HFFc6 (cell line): ENCODE results near the gene METRN. TPM values are rescaled to one million over a fixed set of nuclear protein-coding genes. Genes with fewer than 3 reads are reported as not detected.

ENCODE experiments used
- DNase-seq: peaks from one replicate; pipeline ENCODE4 v3.0.0-alpha.2; 2018
- H3K27ac Mint-ChIP-seq: 2 replicates; pipeline ENCODE4 v1.8.0; 2020; ENCODE audit warnings: mild to moderate bottlenecking, mixed read lengths
- H3K27me3 Mint-ChIP-seq: 2 replicates; pipeline ENCODE4 v1.8.0; 2021; ENCODE audit warnings: mild to moderate bottlenecking, moderate library complexity, mixed read lengths; ENCODE audit not compliant: insufficient read depth
- H3K36me3 Mint-ChIP-seq: 2 replicates; pipeline ENCODE4 v1.8.0; 2021; ENCODE audit warnings: low read depth, mixed read lengths
- H3K4me1 Mint-ChIP-seq: 2 replicates; pipeline ENCODE4 v1.8.0; 2020; ENCODE audit warnings: low read depth, mixed read lengths
- H3K4me3 Mint-ChIP-seq: 2 replicates; pipeline ENCODE4 v1.8.0; 2020; ENCODE audit warnings: mild to moderate bottlenecking, moderate library complexity, mixed read lengths
- H3K9me3 Mint-ChIP-seq: 2 replicates; pipeline ENCODE4 v1.8.0; 2020; ENCODE audit warnings: mild to moderate bottlenecking, mixed read lengths
- CTCF ChIP-seq: fragments of 200-600 bp; sonication (generic); IDR thresholded peaks from 2 replicates; pipeline ENCODE4 v1.5.0; 2021; ENCODE audit warnings: antibody characterized with exemption, mild to moderate bottlenecking
- total RNA-seq, 6 experiments: library from RNA; stranded (reverse); fragmentation: NEBNext Ultra II Directional; extraction: Animal tissue kit (Norgen Biotek cat#: 25700); gene quantifications; 2 replicates in 1 of 6; 3 replicates in 5 of 6; pipeline ENCODE4 v1.2.3, GENCODE V29; 2021

METRN gene
- total RNA-seq, 6 experiments from 2014 or later: 61.5 to 103 (median 70.4) TPM

DNA sequence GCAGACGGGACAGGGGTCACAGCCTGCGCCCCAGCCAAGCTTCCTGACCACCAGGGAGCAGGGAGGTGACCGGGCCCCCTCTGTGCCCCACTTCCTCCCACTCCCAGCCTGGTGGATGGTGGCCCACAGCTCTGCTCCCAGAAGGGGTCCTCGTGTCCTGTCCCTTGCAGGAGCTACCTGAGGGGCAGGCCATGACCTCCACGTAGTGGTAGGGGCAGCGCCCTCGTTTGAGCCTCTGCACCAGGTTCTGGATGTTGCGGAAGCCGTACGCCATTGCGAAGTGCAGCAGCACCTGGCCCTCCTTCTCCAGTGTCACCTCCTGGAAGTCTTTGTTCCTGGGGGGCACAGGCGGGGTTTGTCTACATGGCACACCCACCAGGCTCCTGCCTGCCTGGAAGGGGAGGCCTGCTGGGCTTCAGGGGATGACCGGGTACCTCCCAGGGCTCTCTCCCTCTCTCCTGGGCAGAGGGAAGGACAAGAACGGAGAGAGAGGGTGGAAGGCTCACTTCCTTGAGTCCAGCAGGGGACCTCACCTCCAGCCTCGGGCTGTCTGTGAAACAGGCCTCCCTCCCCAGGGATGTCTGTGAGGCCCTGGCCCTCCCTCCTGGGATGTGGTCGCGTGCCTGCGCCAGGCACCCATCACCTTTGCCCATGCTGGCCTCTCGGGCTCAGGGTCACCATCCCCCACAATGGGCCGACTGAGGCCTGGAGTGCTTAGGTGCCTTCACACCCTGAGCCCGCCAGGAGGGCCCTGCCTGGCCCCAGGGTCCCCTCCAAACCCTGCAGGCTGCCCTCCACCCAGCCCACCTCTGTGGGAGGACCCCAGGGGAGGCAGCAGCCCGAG, 16.0 kb downstream of the METRN start:
- H3K36me3 Mint-ChIP-seq: peaks cover under 1% of the 10 kb centered on the region; the same call in 1 of the 2 replicates
- no peak for TF ChIP-seq CTCF

DNA sequence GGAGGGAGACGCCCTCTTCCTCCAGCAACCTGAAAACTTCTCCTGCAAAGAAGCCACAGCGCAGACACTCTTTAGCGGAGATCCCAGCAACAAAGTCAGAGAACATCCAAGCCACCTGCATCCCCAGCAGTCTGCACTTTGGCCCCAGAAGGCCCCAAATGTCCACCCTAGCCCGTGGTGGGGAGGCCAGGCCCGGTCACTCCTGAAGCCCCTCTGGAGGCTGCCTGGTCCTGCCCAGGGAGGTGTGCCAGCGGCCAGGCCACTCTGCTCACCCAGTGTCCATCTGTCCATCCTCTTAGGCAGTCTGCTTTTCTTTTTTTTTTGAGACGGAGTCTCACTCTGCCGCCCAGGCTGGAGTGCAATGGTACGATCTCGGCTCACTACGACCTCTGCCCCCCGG, 17.4 kb downstream of the METRN start:
- peaks cover 6% of the 10 kb centered on the region; the same call in 1 of the 2 replicates for H3K36me3 Mint-ChIP-seq
- no peak overlapping the region for H3K4me3 Mint-ChIP-seq
- H3K4me1 Mint-ChIP-seq: peaks cover 4% of the 10 kb centered on the region; the same call in 1 of the 2 replicates
- DNase-seq: no peak
- no peak overlapping the region for H3K27ac Mint-ChIP-seq
- TF ChIP-seq CTCF: no peak
- peaks cover 2% of the 10 kb centered on the region; the same call in 1 of the 2 replicates for H3K27me3 Mint-ChIP-seq
- no peaks in the 10 kb centered on the region for H3K9me3 Mint-ChIP-seq

More for the DNA sequence above, 16.0 kb downstream of the METRN start:
- Mint-ChIP-seq H3K4me3 (no peak overlapping the region), H3K27me3 (peaks cover 2% of the 10 kb centered on the region; the same call in 1 of the 2 replicates), H3K4me1 (peaks cover 4% of the 10 kb centered on the region; the same call in 1 of the 2 replicates), H3K9me3 (no peaks in the 10 kb centered on the region), H3K27ac (no peak overlapping the region)
- no peak for DNase-seq

DNA sequence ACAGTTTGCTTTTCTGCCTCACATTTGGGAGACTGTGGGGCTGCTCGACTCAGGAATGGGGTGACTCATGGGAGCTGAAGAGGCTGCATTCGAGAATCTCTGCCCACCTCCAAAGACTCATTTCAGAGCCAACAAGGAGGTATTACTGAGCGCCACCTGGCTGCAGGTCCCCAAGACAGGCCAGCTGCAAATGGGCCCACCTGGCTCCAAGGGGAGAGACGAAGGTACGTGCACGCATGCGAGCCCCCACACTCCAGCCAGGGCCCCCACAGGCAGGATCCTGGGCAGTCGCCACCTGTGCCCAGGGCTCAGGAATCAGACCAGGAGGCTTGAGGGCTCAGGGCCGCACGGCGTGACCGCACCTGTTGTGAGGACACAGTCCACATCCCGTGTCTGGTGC, 18.0 kb downstream of the METRN start:
- H3K4me1 Mint-ChIP-seq: peaks cover 4% of the 10 kb centered on the region; the same call in 1 of the 2 replicates
- H3K9me3 Mint-ChIP-seq: no peaks in the 10 kb centered on the region
- no peak; the same call in 1 of the 2 replicates for TF ChIP-seq CTCF
- no peak for DNase-seq
- H3K36me3 Mint-ChIP-seq: peaks cover 9% of the 10 kb centered on the region; the same call in 1 of the 2 replicates
- H3K27me3 Mint-ChIP-seq: peaks cover 2% of the 10 kb centered on the region; the same call in 1 of the 2 replicates
- H3K4me3 Mint-ChIP-seq: no peak overlapping the region
- H3K27ac Mint-ChIP-seq: peak overlapping the region; percentile 26; the same call in 1 of the 2 replicates

GRCh38 chr16:733382-734207, 18.7 kb downstream of the METRN start:
- Mint-ChIP-seq H3K4me3 (no peak overlapping the region), H3K36me3 (peaks cover 9% of the 10 kb centered on the region; the same call in 1 of the 2 replicates), H3K27me3 (peaks cover 2% of the 10 kb centered on the region; the same call in 1 of the 2 replicates), H3K4me1 (peaks cover 4% of the 10 kb centered on the region; the same call in 1 of the 2 replicates), H3K9me3 (no peaks in the 10 kb centered on the region), H3K27ac (no peak overlapping the region)
- DNase-seq: no peak
- TF ChIP-seq CTCF: peak; percentile 74

DNA sequence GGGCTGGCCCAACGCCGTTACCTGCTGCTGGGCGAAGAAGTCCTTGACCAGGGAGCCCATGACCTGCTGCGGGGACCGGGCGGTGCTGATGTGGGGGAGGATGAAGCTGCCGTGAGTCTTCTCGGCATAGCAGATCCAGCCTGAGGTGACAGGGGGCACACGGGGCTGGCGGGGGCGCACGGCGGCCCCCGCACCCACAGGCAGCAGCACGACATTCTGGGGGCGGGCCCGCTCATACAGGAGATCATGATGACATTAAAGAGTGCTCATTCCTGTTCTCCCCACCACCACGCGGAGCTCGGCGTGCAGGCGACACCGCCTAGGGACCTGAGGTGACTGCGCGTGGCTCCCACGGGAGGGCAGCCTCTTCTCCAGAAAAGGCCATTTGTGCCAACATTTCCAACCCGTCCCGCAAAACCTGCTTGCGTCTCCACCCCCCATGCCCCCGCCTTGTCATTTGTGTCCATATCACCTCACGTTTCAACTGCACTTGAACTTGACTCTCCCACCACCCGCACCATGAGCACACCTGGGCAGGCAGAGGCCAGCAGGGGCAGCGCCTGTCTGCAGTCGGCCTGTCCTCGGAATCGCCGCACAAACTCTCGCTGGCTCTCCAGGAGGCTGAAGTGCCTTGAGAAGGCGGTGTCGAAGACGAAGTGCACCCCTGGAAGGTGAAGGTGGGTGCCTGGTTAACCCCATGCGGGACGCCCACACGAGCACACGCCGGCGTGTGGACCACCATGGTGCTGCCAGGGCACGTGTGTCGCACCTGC, 19.5 kb downstream of the METRN start:
- no peak overlapping the region for H3K27ac Mint-ChIP-seq
- H3K27me3 Mint-ChIP-seq: peaks cover 2% of the 10 kb centered on the region; the same call in 1 of the 2 replicates
- peaks cover 6% of the 10 kb centered on the region; the same call in 1 of the 2 replicates for H3K4me1 Mint-ChIP-seq
- no peaks in the 10 kb centered on the region for H3K9me3 Mint-ChIP-seq
- no peak overlapping the region for H3K4me3 Mint-ChIP-seq
- no peak for TF ChIP-seq CTCF
- peaks cover 9% of the 10 kb centered on the region; the same call in 1 of the 2 replicates for H3K36me3 Mint-ChIP-seq
- no peak for DNase-seq
